Smooth muscle cell (in vitro differentiated cells): ENCODE measurements around the gene RBM10. TPM values are rescaled to one million over a fixed set of nuclear protein-coding genes. Genes with fewer than 3 reads are reported as not detected.

Experiments
- DNase-seq: peaks from one replicate; lab custom pipeline; 2025; ENCODE audit not compliant: unreplicated experiment; lab: John Stamatoyannopoulos, UW
- H2AFZ ChIP-seq: fragments of 200-600 bp; sonication (generic); 2 replicates; pipeline ENCODE4 v1.6.0; 2016; ENCODE audit warnings: antibody characterized with exemption, low read depth, mild to moderate bottlenecking
- H3F3A ChIP-seq: fragments of 200-600 bp; sonication (generic); 2 replicates; pipeline ENCODE4 v1.6.0; 2017; ENCODE audit warnings: antibody characterized with exemption, low read depth
- H3K27ac ChIP-seq: fragments of 200-600 bp; sonication (generic); 2 replicates; pipeline ENCODE4 v1.5.1; 2016; ENCODE audit warnings: low read depth, mild to moderate bottlenecking
- H3K27me3 ChIP-seq: fragments of 200-600 bp; sonication (generic); 2 replicates; pipeline ENCODE4 v1.6.1; 2016; ENCODE audit warnings: low read depth, mild to moderate bottlenecking
- H3K36me3 ChIP-seq: fragments of 200-600 bp; sonication (generic); 2 replicates; pipeline ENCODE4 v1.5.1; 2016; ENCODE audit warnings: low read depth
- H3K4me1 ChIP-seq: fragments of 200-600 bp; sonication (generic); 2 replicates; pipeline ENCODE4 v1.5.1; 2016; ENCODE audit warnings: low read depth
- H3K4me2 ChIP-seq: fragments of 200-600 bp; sonication (generic); 2 replicates; pipeline ENCODE4 v1.6.0; 2016; ENCODE audit warnings: mild to moderate bottlenecking
- H3K4me3 ChIP-seq: fragments of 200-600 bp; sonication (generic); 2 replicates; pipeline ENCODE4 v1.5.1; 2016; ENCODE audit warnings: mild to moderate bottlenecking
- H3K79me2 ChIP-seq: fragments of 200-600 bp; sonication (generic); 2 replicates; pipeline ENCODE4 v1.6.0; 2016; ENCODE audit warnings: low read depth, mild to moderate bottlenecking
- H3K9ac ChIP-seq: fragments of 200-600 bp; sonication (generic); 2 replicates; pipeline ENCODE4 v1.6.0; 2016; ENCODE audit warnings: low read depth
- H3K9me3 ChIP-seq: fragments of 200-600 bp; sonication (generic); replicated peaks from 2 replicates; pipeline ENCODE4 v1.5.1; 2016; ENCODE audit warnings: low read depth
- H4K20me1 ChIP-seq: fragments of 200-600 bp; sonication (generic); 2 replicates; pipeline ENCODE4 v1.6.0; 2016; ENCODE audit warnings: low read depth
- WGBS: methylation state at CpG from one replicate; pipeline ENCODE4 v1.1.7; 2016; ENCODE audit warnings: low lambda C conversion rate; 5-methylcytosine and 5-hydroxymethylcytosine counted together
- polyA plus RNA-seq: library from polyadenylated mRNA; unstranded; fragments of >200 nt; fragmentation: Nextera tagmentation; extraction: Ambion mirVana; gene quantifications from 2 replicates; pipeline ENCODE4 v1.2.1, GENCODE V29; 2016
- total RNA-seq: library from RNA; depleted of rRNA; stranded (reverse); fragments of >200 nt; gene quantifications from 2 replicates; pipeline ENCODE4 v1.2.3, GENCODE V29; 2014
- TF ChIP-seq, protein P1 (sequence below): fragments of 200-600 bp; sonication (generic); IDR thresholded peaks from 2 replicates; pipeline ENCODE4 v1.5.1; 2017; ENCODE audit warnings: borderline replicate concordance, mild to moderate bottlenecking, antibody characterized with exemption; ENCODE audit not compliant: insufficient read depth, poor library complexity, severe bottlenecking

Gene RBM10
- total and polyA plus RNA-seq, 2 experiments from 2014 or later, result 18.3 to 39.2 TPM

DNA sequence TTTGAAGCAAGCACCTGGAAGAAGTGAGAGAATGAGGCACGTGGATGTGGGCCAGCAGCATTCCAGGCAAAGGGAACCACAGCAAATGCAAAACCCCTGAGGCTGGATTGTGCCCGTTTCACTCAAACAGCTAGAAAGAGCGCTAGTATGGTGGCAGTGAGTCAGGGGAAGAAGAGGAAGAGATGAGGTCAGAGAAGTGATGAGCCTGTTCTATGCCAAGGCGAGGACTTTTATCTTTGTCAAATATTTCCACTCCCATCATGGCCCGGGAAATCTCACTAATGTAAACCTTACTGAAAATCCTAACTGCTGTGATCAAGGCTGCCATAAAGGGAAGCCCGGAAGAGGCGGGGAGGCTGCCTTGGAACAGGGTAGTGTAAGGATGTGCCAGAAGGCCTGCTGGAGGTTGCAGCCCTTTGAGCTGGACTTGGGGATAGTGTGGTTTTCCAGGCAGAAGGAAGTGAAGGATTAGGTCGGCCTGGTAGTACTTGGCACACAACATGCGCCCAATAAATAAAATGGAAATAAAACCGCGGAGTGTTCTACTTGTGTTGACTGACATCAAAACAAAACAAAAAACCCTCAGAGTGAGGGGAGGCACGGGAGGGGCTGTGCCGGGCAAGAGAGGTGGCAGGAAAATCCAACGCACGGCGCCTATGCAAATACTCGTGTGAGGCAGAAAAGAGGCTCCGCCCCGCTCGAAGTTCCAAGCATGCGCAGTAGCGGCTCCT lies 72.3 kb downstream of the RBM10 start:
- Histone ChIP-seq H3K36me3 (peaks cover 7% of the 10 kb centered on the region), H3K4me2 (peak overlapping the region; percentile 84), H3K4me1 (peaks cover 21% of the 10 kb centered on the region), H3K27ac (peak overlapping the region; percentile 99), H4K20me1 (peaks cover 34% of the 10 kb centered on the region), H3K9me3 (no peaks in the 10 kb centered on the region), H3F3A (peaks cover 36% of the 10 kb centered on the region), H2AFZ (no peak overlapping the region), H3K27me3 (no peaks in the 10 kb centered on the region), H3K79me2 (peaks cover 37% of the 10 kb centered on the region), H3K9ac (peak overlapping the region; percentile 92), H3K4me3 (peak overlapping the region; percentile 46)
- DNase-seq, result peak; percentile 81
- WGBS, result 2% methylated on average over 22 of the region's 22 CpGs
- TF ChIP-seq, protein P1, sequence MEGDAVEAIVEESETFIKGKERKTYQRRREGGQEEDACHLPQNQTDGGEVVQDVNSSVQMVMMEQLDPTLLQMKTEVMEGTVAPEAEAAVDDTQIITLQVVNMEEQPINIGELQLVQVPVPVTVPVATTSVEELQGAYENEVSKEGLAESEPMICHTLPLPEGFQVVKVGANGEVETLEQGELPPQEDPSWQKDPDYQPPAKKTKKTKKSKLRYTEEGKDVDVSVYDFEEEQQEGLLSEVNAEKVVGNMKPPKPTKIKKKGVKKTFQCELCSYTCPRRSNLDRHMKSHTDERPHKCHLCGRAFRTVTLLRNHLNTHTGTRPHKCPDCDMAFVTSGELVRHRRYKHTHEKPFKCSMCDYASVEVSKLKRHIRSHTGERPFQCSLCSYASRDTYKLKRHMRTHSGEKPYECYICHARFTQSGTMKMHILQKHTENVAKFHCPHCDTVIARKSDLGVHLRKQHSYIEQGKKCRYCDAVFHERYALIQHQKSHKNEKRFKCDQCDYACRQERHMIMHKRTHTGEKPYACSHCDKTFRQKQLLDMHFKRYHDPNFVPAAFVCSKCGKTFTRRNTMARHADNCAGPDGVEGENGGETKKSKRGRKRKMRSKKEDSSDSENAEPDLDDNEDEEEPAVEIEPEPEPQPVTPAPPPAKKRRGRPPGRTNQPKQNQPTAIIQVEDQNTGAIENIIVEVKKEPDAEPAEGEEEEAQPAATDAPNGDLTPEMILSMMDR, result no peak

DNA sequence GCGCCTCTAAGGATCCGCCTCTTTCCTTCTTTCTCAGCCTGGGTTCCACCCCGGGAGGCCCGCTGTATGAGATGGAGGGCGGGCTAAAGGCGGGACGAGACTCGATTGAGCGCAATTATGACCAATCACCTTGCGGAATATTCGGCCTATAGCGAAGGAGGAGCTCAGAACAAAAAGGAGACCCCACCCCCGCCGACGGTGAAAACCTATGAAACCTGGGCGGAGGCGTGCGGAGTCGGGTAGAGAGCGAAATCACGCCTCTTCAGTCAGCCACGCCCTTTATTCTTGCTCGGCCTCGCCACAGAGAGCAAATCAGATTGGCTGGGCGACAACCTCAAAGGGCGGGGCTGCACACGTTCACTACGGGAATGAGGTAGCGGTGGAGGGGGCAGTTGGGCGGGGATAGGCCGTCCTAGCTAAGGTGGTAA lies 72.8 kb downstream of the RBM10 start:
- under 1% methylated on average over 31 of the region's 31 CpGs for WGBS
- no peak overlapping the region for H2AFZ ChIP-seq
- H3K36me3 ChIP-seq, result peaks cover 7% of the 10 kb centered on the region
- no peaks in the 10 kb centered on the region for H3K27me3 ChIP-seq
- H3K9ac ChIP-seq, result peak overlapping the region; percentile 99
- H3K9me3 ChIP-seq, result no peaks in the 10 kb centered on the region
- peaks cover 40% of the 10 kb centered on the region for H3K79me2 ChIP-seq
- peaks cover 21% of the 10 kb centered on the region for H3K4me1 ChIP-seq
- H3K27ac ChIP-seq, result peak overlapping the region; percentile 99
- peaks cover 36% of the 10 kb centered on the region for H3F3A ChIP-seq
- H3K4me2 ChIP-seq, result peak overlapping the region; percentile 93
- H4K20me1 ChIP-seq, result peaks cover 39% of the 10 kb centered on the region
- TF ChIP-seq, protein P1, result no peak
- peak; percentile 100 for DNase-seq
- H3K4me3 ChIP-seq, result peak overlapping the region; percentile 72

DNA sequence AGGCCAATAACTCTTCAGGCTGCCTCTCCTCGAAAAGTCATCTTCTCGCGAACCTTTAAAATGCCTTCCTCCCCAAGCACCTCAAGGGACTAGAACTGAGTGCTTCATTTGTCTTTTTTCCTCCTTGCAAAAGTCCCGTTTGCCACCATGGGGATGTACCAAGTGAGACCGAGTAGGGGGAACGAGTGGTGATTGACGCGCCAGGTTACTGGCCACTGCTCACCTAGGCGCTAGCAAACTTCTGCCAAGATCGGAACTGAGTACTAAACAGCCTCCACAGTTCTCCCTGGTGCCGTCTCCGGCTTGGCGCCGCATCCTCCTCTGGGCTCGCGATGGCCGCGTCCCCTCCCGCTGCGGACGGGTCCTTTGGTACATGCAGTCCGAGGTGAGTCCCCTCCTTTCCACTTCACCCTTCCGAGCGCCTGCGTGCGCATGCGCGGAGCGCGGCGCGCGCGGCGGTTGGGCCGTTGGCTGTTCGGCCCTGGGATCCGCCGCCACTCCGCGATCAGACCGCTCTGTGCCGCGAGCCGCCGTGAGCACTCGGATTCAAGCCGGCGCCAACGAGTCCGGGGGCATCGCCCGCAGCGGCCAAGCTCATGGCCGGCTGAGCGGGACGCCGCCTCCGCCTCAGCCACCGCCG lies 73.4 kb downstream of the RBM10 start, which contains the start of gene CDK16:
CDK16 (plus strand) TSS at position 402 of the 640 bp plus-strand sequence. CDS start 4,877 bp downstream, outside the sequence.
- peak within 1 kb of the TSS; percentile 99 for H3K9ac ChIP-seq
- peak; percentile 88 for DNase-seq
- 2% methylated on average over 61 of the region's 61 CpGs for WGBS
- H3K27me3 ChIP-seq, result no peaks in the 10 kb centered on the region
- H3K4me2 ChIP-seq, result peak within 1 kb of the TSS; percentile 93
- TF ChIP-seq, protein P1, result no peak
- peak within 1 kb of the TSS; percentile 72 for H3K4me3 ChIP-seq
- peak within 1 kb of the TSS; percentile 99 for H3K27ac ChIP-seq
- H3K4me1 ChIP-seq, result peaks cover 21% of the 10 kb centered on the region
- peaks cover 33% of the 10 kb centered on the region for H3F3A ChIP-seq
- H3K79me2 ChIP-seq, result peaks cover 43% of the 10 kb centered on the region
- peaks cover 44% of the 10 kb centered on the region for H4K20me1 ChIP-seq
- no peaks in the 10 kb centered on the region for H3K9me3 ChIP-seq
- H2AFZ ChIP-seq, result no peak within 1 kb of the TSS
- peaks cover 4% of the 10 kb centered on the region for H3K36me3 ChIP-seq
